HepG2 (cell line): ENCODE measurements around the gene SEMA3F. TPM values are rescaled to one million over a fixed set of nuclear protein-coding genes. Genes with fewer than 3 reads are reported as not detected.

Source experiments
- ETV5 ChIP-seq: IDR thresholded peaks from 2 replicates; pipeline ENCODE4 v1.6.1; 2018; ENCODE audit warnings: missing biosample characterization, missing genetic modification reagents, inconsistent platforms, borderline replicate concordance
- FOSL1 ChIP-seq: sonication (generic); formaldehyde crosslinking; IDR thresholded peaks from 2 replicates; pipeline ENCODE4 v1.9.0; 2021; ENCODE audit warnings: missing genetic modification reagents, borderline replicate concordance
- GPN1 ChIP-seq: sonication (generic); formaldehyde crosslinking; IDR thresholded peaks from 2 replicates; pipeline ENCODE4 v1.5.1; 2020; ENCODE audit warnings: missing genetic modification reagents, borderline replicate concordance
- HDAC2 ChIP-seq: sonication (generic); formaldehyde crosslinking; IDR thresholded peaks from 2 replicates; pipeline ENCODE4 v1.4.0; 2020; ENCODE audit warnings: missing genetic modification reagents
- IKZF5 ChIP-seq: IDR thresholded peaks from 2 replicates; pipeline ENCODE4 v1.6.1; 2018; ENCODE audit warnings: missing genetic modification reagents, mild to moderate bottlenecking, missing compliant biosample characterization
- ISX ChIP-seq: sonication (generic); formaldehyde crosslinking; conservative IDR thresholded peaks from 2 replicates; pipeline ENCODE4 v1.5.0; 2020; ENCODE audit warnings: missing genetic modification reagents
- MED13 ChIP-seq: sonication (generic); formaldehyde crosslinking; IDR thresholded peaks from 2 replicates; pipeline ENCODE4 v1.5.0; 2020; ENCODE audit warnings: missing genetic modification reagents
- NR2F1 ChIP-seq, 2 experiments: fragments of 450-650 bp in 1 of 2; formaldehyde crosslinking in 1 of 2; IDR thresholded peaks; 2 replicates each; pipeline versions ENCODE4 v1.5.0 to v1.6.1; 2016 to 2020; ENCODE audit warnings: mild to moderate bottlenecking in 1 of 2, missing compliant biosample characterization in 1 of 2, missing genetic modification reagents in 1 of 2, moderate library complexity in 1 of 2
- NR3C1 ChIP-seq: sonication (generic); formaldehyde crosslinking; IDR thresholded peaks from 2 replicates; pipeline ENCODE4 v1.4.0; 2020; ENCODE audit warnings: missing genetic modification reagents
- NRL ChIP-seq: sonication (generic); formaldehyde crosslinking; IDR thresholded peaks from 2 replicates; pipeline ENCODE4 v1.5.0; 2020; ENCODE audit warnings: missing genetic modification reagents, mild to moderate bottlenecking, moderate library complexity, borderline replicate concordance
- POLR2A ChIP-seq, 2 experiments: IDR thresholded peaks; 2 replicates each; pipeline ENCODE4 v1.6.1; 2011; ENCODE audit warnings: low read depth in 2 of 2, low read length in 2 of 2, mild to moderate bottlenecking in 1 of 2, moderate library complexity in 1 of 2; ENCODE audit not compliant: insufficient read depth in 1 of 2
- POLR2AphosphoS5 ChIP-seq: IDR thresholded peaks from 2 replicates; pipeline ENCODE4 v1.6.1; 2012; ENCODE audit warnings: low read depth, low read length
- REXO4 ChIP-seq: sonication (generic); formaldehyde crosslinking; IDR thresholded peaks from 2 replicates; pipeline ENCODE4 v1.8.0; 2022; ENCODE audit warnings: missing genetic modification reagents, mild to moderate bottlenecking, borderline replicate concordance
- SOX6 ChIP-seq, 2 experiments: fragments of 450-650 bp in 1 of 2; sonication (generic) in 1 of 2; formaldehyde crosslinking in 1 of 2; IDR thresholded peaks; 2 replicates each; pipeline versions ENCODE4 v1.4.0 to v1.6.1; 2017 to 2020; ENCODE audit warnings: antibody characterized with exemption in 1 of 2, mild to moderate bottlenecking in 1 of 2, missing genetic modification reagents in 1 of 2
- STAT6 ChIP-seq: sonication (generic); formaldehyde crosslinking; IDR thresholded peaks from 2 replicates; pipeline ENCODE4 v1.4.0; 2020; ENCODE audit warnings: missing genetic modification reagents, mild to moderate bottlenecking, borderline replicate concordance
- ZFP36 ChIP-seq: fragments of 150-350 bp; IDR thresholded peaks from 2 replicates; pipeline ENCODE4 v1.6.1; 2018; ENCODE audit warnings: borderline replicate concordance, low read length, low read depth; ENCODE audit not compliant: partially characterized antibody
- ZNF142 ChIP-seq: sonication (generic); formaldehyde crosslinking; IDR thresholded peaks from 2 replicates; pipeline ENCODE4 v1.4.0; 2020; ENCODE audit warnings: missing genetic modification reagents
- ZNF383 ChIP-seq: sonication (generic); formaldehyde crosslinking; IDR thresholded peaks from 2 replicates; pipeline ENCODE4 v1.4.0; 2020; ENCODE audit warnings: missing genetic modification reagents, mild to moderate bottlenecking, borderline replicate concordance
- ZSCAN12 ChIP-seq: sonication (generic); formaldehyde crosslinking; IDR thresholded peaks from 2 replicates; pipeline ENCODE4 v1.9.0; 2021; ENCODE audit warnings: mild to moderate bottlenecking, missing genetic modification reagents
- polyA plus RNA-seq, 8 experiments: library from polyadenylated mRNA; depleted of rRNA in 3 of 8; stranded (reverse) in 7 of 8; unstranded in 1 of 8; fragments of >200 nt; fragmentation: Illumina TruSeq in 4 of 8; extraction: Trizol in 4 of 8; gene quantifications; 2 replicates each; pipeline versions ENCODE4 v1.2.1 to v1.2.3, GENCODE V29; 2011 to 2016; ENCODE audit warnings: low read depth in 4 of 8, missing spikeins in 1 of 8, mixed read lengths in 1 of 8; ENCODE audit not compliant: insufficient read depth in 1 of 8
- total RNA-seq, 5 experiments: library from RNA; depleted of rRNA; stranded (reverse); fragments of >200 nt; fragmentation: Illumina TruSeq; extraction: Trizol; gene quantifications; 2 replicates each; pipeline ENCODE4 v1.2.3, GENCODE V29; 2016; ENCODE audit warnings: low read depth in 1 of 5

Gene SEMA3F
- total and polyA plus RNA-seq, 2 of the 13 experiments (the other 11 are each of a cell fraction or from before 2014, with no cell fraction given) = 7.6 to 17.2 TPM

- TF ChIP-seq HDAC2 (CRISPR knock-in tag) (0 out of 2 replicates have a peak, but pooled peaks have one; percentile 12), ZNF383 (CRISPR knock-in tag) (0 out of 2 replicates have a peak, but pooled peaks have one; percentile 19), ZFP36 (no peak), STAT6 (CRISPR knock-in tag) (no peak), ZSCAN12 (CRISPR knock-in tag) (no peak), SOX6 (IDR thresholded peaks at IDR 0.05) (no peak), SOX6 (CRISPR knock-in tag; IDR thresholded peaks at IDR 0.05) (peak; percentile 23; the same call in 1 of the 2 replicates), ZNF142 (CRISPR knock-in tag) (no peak), IKZF5 (CRISPR knock-in tag) (no peak), NR3C1 (CRISPR knock-in tag) (no peak), ISX (CRISPR knock-in tag) (no peak), MED13 (CRISPR knock-in tag) (no peak), REXO4 (CRISPR knock-in tag) (no peak), POLR2A (IDR thresholded peaks at IDR 0.05; ENCODE audit: insufficient read depth in 1 of 2, low read depth in 2 of 2, low read length in 2 of 2) (peak in 1 of 2 experiments; percentile 33; a peak in 2 of 4 replicates), FOSL1 (CRISPR knock-in tag) (no peak), ETV5 (CRISPR knock-in tag) (0 out of 2 replicates have a peak, but pooled peaks have one; percentile 26), NR2F1 (CRISPR knock-in tag; IDR thresholded peaks at IDR 0.05) (no peak), POLR2AphosphoS5 (peak; percentile 28; the same call in 1 of the 2 replicates), GPN1 (CRISPR knock-in tag) (no peak), NRL (CRISPR knock-in tag) (no peak; the same call in 1 of the 2 replicates)
These were observed 33.8 kb upstream of the SEMA3F start (continued) for GRCh38 chr3:50121072-50122032.
